PC-3 (cell line): ENCODE results near the gene SMYD3. TPM values are rescaled to one million over a fixed set of nuclear protein-coding genes. Genes with fewer than 3 reads are reported as not detected.
A peak's percentile ranks its signal among the peaks of the same experiment; 100 is the strongest.

Experiments
- ATAC-seq: fragments of 200-7000 bp; cut with Tn5 transposase; 2 replicates; pipeline ENCODE4 v1.9.1; 2020; ENCODE audit warnings: mild to moderate bottlenecking, moderate library complexity
- BruUV-seq: library from RNA; stranded (reverse); fragments of 400-500 nt; replicated peaks from 2 replicates; lab custom pipeline; 2021; lab: Mats Ljungman, UMichigan
- CTCF ChIA-PET: fragments of 300-600 bp; sonication (Branson Sonifier 250); formaldehyde crosslinking; loops from one replicate; lab custom pipeline; 2022; ENCODE audit warnings: antibody characterized with exemption; lab: Charles Lee
- POLR2A ChIA-PET: fragments of 300-600 bp; sonication (Branson Sonifier 250); formaldehyde crosslinking; loops from one replicate; lab custom pipeline; 2022; ENCODE audit warnings: antibody characterized with exemption; ENCODE audit not compliant: unreplicated experiment; lab: Charles Lee
- DNase-seq: peaks from one replicate; pipeline ENCODE4 v3.0.0-alpha.2; 2015
- H2AFZ ChIP-seq: fragments of 300-600 bp; sonication (generic); 2 replicates; pipeline ENCODE4 v1.6.0; 2016; ENCODE audit warnings: antibody characterized with exemption, low read length
- H3F3A ChIP-seq: fragments of 300-600 bp; sonication (generic); one replicate; pipeline ENCODE4 v1.6.0; 2017; ENCODE audit warnings: antibody characterized with exemption, low read length, control low read depth, mild to moderate bottlenecking; ENCODE audit not compliant: unreplicated experiment
- H3K27ac ChIP-seq: fragments of 300-600 bp; sonication (generic); 2 replicates; pipeline ENCODE4 v1.5.1; 2016; ENCODE audit warnings: mild to moderate bottlenecking, low read length
- H3K27me3 ChIP-seq: fragments of 300-600 bp; sonication (generic); 2 replicates; pipeline ENCODE4 v1.6.1; 2016; ENCODE audit warnings: low read length, mixed read lengths
- H3K36me3 ChIP-seq: fragments of 300-600 bp; sonication (generic); 2 replicates; pipeline ENCODE4 v1.6.1; 2016; ENCODE audit warnings: low read depth, mixed run types, low read length, mixed read lengths
- H3K4me1 ChIP-seq: fragments of 300-600 bp; sonication (generic); 2 replicates; pipeline ENCODE4 v1.5.1; 2016; ENCODE audit warnings: low read length; ENCODE audit not compliant: insufficient read depth
- H3K4me2 ChIP-seq: fragments of 300-600 bp; sonication (generic); 2 replicates; pipeline ENCODE4 v1.6.0; 2016; ENCODE audit warnings: low read length
- H3K4me3 ChIP-seq: fragments of 300-600 bp; sonication (generic); 2 replicates; pipeline ENCODE4 v1.5.1; 2016; ENCODE audit warnings: mild to moderate bottlenecking, low read length, mixed read lengths
- H3K79me2 ChIP-seq: fragments of 300-600 bp; sonication (generic); 2 replicates; pipeline ENCODE4 v1.6.1; 2017; ENCODE audit warnings: low read length, mixed read lengths
- H3K9ac ChIP-seq: fragments of 300-600 bp; sonication (generic); 2 replicates; pipeline ENCODE4 v1.6.0; 2016; ENCODE audit warnings: mild to moderate bottlenecking, low read length
- H3K9me2 ChIP-seq: fragments of 300-600 bp; sonication (generic); replicated peaks from 2 replicates; pipeline ENCODE4 v1.6.1; 2016; ENCODE audit warnings: mixed run types, low read length, mixed read lengths
- H3K9me3 ChIP-seq: fragments of 300-600 bp; sonication (generic); 2 replicates; pipeline ENCODE4 v1.6.1; 2016; ENCODE audit warnings: low read length, mixed read lengths
- H4K20me1 ChIP-seq: fragments of 300-600 bp; sonication (generic); 2 replicates; pipeline ENCODE4 v1.6.1; 2016; ENCODE audit warnings: low read length, mixed read lengths
- CTCF ChIP-seq: fragments of 300-600 bp; sonication (generic); conservative IDR thresholded peaks from 2 replicates; pipeline ENCODE4 v1.5.1; 2017; ENCODE audit warnings: antibody characterized with exemption, low read depth, mild to moderate bottlenecking, low read length
- EZH2 ChIP-seq: fragments of 300-600 bp; sonication (generic); IDR thresholded peaks from one replicate; pipeline ENCODE4 v1.6.1; 2017; ENCODE audit warnings: antibody characterized with exemption, mild to moderate bottlenecking, low read length; ENCODE audit not compliant: unreplicated experiment
- EZH2phosphoT487 ChIP-seq: fragments of 300-600 bp; sonication (generic); IDR thresholded peaks from 2 replicates; pipeline ENCODE4 v1.6.1; 2018; ENCODE audit warnings: mild to moderate bottlenecking, antibody characterized with exemption, low read length, borderline replicate concordance
- intact Hi-C: fragments of 100-400 bp; cut with micrococcal nuclease; formaldehyde crosslinking; loops from 2 replicates; pipeline ENCODE4 v1.9.0; 2023
- total RNA-seq: library from RNA; depleted of rRNA; stranded (reverse); fragments of >200 nt; gene quantifications from 2 replicates; pipeline ENCODE4 v1.2.3, GENCODE V29; 2014

SMYD3 gene
- total RNA-seq, 1 experiment from 2014 or later, result 33.0 TPM

GRCh38 chr1:246219508-246220030, 287.5 kb downstream of the SMYD3 start:
- TF ChIP-seq EZH2phosphoT487 (no peak), EZH2 (no peak)
- Histone ChIP-seq H3K79me2 (no peaks in the 10 kb centered on the region), H3F3A (peaks cover 6% of the 10 kb centered on the region), H3K9me2 (no peaks in the 10 kb centered on the region), H4K20me1 (no peaks in the 10 kb centered on the region), H3K36me3 (0 out of 2 replicates have a peak, but pooled peaks cover 4% of the 10 kb centered on the region), H3K4me1 (peaks cover 14% of the 10 kb centered on the region), H3K4me2 (no peak overlapping the region), H3K27me3 (no peaks in the 10 kb centered on the region), H3K9ac (no peak overlapping the region), H3K27ac (no peak overlapping the region), H3K9me3 (no peaks in the 10 kb centered on the region), H3K4me3 (no peak overlapping the region), H2AFZ (no peak overlapping the region)
- intact Hi-C loops, result no loop called here
- ATAC-seq (no peak), DNase-seq (peak; percentile 23)
- CTCF ChIA-PET, result no interaction called here
- POLR2A ChIA-PET, result no interaction called here
- no TSS peak for BruUV-seq

- Histone ChIP-seq H3K4me3 (no peak overlapping the region), H3F3A (peaks cover 6% of the 10 kb centered on the region), H2AFZ (no peak overlapping the region), H3K36me3 (0 out of 2 replicates have a peak, but pooled peaks cover 4% of the 10 kb centered on the region), H3K27ac (no peak overlapping the region), H3K4me2 (no peak overlapping the region), H3K9ac (no peak overlapping the region), H3K79me2 (no peaks in the 10 kb centered on the region), H3K9me2 (no peaks in the 10 kb centered on the region), H4K20me1 (no peaks in the 10 kb centered on the region), H3K9me3 (no peaks in the 10 kb centered on the region), H3K27me3 (no peaks in the 10 kb centered on the region), H3K4me1 (peaks cover 18% of the 10 kb centered on the region)
- no peak for TF ChIP-seq CTCF
- no peak for TF ChIP-seq EZH2
- DNase-seq (no peak), ATAC-seq (no peak)
- no TSS peak for BruUV-seq
- ChIA-PET POLR2A (interaction anchor here (0.5 kb wide), 1 partner anchor 20 kb away, joined by 4 read pairs; no protein-coding TSS in a partner anchor), CTCF (no interaction called here)
- intact Hi-C loops, result no loop called here
These were observed 288.4 kb downstream of the SMYD3 start for GRCh38 chr1:246218686-246219085.

GRCh38 chr1:246216906-246217305, 290.2 kb downstream of the SMYD3 start:
- no peaks in the 10 kb centered on the region for H4K20me1 ChIP-seq
- BruUV-seq, result no TSS peak
- POLR2A ChIA-PET, result no interaction called here
- H3K9me3 ChIP-seq, result no peaks in the 10 kb centered on the region
- H3K79me2 ChIP-seq, result no peaks in the 10 kb centered on the region
- H3K27me3 ChIP-seq, result no peaks in the 10 kb centered on the region
- H3K4me1 ChIP-seq, result peaks cover 18% of the 10 kb centered on the region
- no peak overlapping the region for H3K27ac ChIP-seq
- no peak overlapping the region for H3K4me2 ChIP-seq
- intact Hi-C loops, result no loop called here
- ATAC-seq (no peak), DNase-seq (no peak)
- CTCF ChIA-PET, result no interaction called here
- H3K9ac ChIP-seq, result no peak overlapping the region
- TF ChIP-seq EZH2 (no peak), EZH2phosphoT487 (no peak), CTCF (no peak)
- H3K36me3 ChIP-seq, result 0 out of 2 replicates have a peak, but pooled peaks cover 4% of the 10 kb centered on the region
- no peak overlapping the region for H3K4me3 ChIP-seq
- peaks cover 6% of the 10 kb centered on the region for H3F3A ChIP-seq
- H3K9me2 ChIP-seq, result no peaks in the 10 kb centered on the region
- no peak overlapping the region for H2AFZ ChIP-seq
